Muscle of arm (tissue), 12 donors: Measurements from ENCODE around the gene VPS13A. TPM values are rescaled to one million over a fixed set of nuclear protein-coding genes. Genes with fewer than 3 reads are reported as not detected.
"Not testable (repeated sequence)": the region's sequence is repeated elsewhere in the genome, so short reads cannot be mapped to it uniquely, and the experiment has no call there.

ENCODE experiments used
- DNase-seq: peaks from one replicate; pipeline ENCODE4 v3.0.0-alpha.2; 2013
- polyA plus RNA-seq, 12 donors: library from polyadenylated mRNA; unstranded; fragments of 120-200 nt; gene quantifications; one replicate each; pipeline ENCODE4 v1.2.1, GENCODE V29; 2013; ENCODE audit not compliant: insufficient read length in 12 of 12

Gene VPS13A
- polyA plus RNA-seq, 12 donors = 14.4 to 34.5 (median 26.4) TPM; not detected in 1

DNA sequence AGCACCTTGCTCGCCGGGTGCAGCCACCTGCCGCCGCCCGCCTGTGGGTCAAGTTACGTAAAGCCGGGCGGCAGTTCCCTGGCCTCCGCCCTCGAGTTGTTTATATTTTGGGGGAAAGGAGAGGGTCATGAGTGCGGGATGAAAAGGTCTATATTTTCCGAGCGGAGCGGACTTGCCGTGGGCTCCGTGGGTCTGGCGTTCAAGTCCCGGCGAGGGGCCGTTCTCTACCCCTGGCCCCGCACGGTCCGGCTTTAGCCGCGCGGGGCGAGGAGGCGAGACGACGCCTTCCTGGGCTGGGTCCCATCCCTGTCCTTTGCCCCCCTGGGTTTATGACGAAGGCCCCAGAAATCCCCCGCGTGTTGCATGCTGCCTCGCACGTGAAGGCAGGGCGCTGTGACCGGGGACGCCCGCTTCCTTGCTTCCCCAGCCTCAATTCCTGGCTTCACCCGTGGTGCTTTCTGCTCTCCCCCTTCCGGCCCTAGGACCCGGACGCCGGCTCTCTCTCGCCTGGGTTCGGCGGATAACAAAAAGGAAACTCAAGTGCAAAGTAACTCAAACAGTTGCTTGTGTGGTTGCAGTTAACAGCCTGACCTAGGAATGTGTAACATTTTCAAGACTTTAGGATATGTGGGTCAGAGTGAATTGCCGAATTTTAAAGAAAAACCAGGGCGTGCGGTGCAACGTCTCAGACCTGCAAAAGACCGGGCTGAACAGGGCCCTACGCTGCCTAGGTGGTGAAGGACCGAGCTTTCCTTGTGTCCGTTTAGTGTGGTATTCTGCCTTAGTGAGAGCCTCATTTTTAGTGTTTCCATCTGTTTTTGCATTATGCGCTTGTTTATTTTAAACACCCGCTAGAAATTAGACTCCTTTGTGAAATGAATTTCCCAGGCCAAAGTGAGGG, 810 bp downstream of the VPS13A start:
- DNase-seq = peak; percentile 25

DNA sequence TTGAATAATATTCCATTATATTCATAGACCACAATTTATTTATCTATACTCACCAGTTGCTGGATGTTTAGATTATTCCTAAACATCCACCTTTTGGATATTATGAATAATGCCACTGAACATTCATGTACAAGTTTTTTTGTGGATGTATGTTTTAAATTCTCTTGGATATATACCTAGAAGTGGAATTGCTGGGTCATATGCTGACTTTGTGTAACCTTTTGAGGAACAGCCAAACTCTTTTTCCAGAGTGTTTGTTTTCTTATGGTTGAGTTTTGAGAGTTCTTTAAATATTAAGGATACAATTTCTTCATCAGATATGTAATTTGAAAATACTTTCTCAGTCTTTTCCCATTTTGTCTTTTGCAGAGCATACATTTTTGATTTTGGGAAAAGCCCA, 2.7 kb downstream of the VPS13A start:
- DNase-seq = no peak

DNA sequence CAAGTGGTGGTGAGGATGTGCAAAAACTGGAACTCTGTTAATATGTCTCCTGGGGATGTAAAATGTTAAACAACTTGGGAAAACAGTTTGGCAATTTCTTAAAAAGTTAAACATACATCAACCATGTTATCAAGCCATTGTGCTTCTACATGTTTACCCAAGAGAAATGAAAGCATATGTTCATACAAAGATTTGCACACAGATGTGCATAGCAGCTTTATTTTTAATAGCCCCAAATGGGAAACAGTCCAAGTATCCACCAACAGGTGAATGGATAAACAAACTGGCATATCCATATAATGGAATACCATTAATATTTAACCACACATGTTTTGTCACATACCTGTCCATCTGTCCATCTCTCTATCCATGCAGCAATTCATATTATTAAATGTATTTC, 6.2 kb downstream of the VPS13A start:
- DNase-seq = no peak

GRCh38 chr9:77188242-77188641, 10.9 kb downstream of the VPS13A start:
- DNase-seq = no peak

DNA sequence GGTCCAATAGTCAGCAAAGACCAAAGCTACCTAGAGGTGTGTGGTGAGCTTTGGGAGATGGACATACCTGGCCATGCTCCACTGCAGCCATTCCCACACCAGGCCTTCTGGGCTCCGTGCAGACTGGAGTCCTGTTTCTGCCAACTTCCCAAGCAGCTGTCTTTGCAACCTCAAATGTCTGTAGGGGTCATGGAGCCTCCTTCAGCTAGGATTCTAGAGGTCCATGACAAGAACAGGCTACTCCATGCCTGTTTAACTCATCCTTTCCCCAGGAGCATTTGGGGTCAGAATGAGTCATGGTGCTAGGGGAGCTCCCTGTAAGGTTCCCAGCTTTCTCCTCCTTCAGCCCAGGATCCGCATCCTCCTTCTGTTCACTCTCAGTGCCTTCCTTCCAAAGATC, 17.1 kb downstream of the VPS13A start:
- no peak for DNase-seq

DNA sequence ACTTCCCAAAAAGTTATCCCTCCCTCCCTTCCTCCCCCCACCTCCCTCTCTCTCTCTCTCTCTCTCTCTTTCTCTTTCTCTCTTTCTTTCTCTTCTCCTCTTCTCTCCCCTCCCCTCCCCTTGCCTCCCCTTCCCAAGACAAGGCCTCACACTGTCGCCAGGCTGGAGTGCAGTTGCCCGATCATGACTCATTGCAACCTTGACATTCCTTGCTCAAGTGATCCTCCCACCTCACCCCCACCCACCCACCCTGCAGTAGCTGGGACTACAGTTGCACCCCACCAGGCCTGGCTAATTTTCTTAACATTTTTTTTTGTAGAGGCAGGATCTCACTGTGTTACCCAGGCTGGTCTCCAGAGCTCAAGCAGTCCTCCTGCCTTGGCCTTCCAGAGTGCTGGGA, 32.8 kb downstream of the VPS13A start:
- no peak for DNase-seq

DNA sequence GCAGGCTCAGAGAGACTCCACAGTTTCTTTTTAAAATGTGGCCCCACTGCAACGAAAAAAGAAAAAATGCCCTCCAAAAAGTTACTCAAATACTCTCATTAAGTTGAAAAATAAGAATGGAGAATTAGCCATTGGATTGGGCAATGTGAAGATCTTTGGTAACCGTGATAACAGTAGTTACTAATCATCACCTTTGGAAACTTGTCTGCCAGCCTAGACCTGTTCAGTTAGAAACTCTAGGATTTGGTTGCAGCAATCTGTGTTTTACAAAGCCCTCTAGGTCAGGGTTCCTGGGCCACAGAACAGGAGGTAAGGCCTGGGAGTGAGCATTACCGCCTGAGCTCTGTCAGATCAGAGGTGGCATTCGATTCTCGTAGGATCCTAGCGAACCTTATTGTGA, 34.2 kb downstream of the VPS13A start:
- DNase-seq = no peak

DNA sequence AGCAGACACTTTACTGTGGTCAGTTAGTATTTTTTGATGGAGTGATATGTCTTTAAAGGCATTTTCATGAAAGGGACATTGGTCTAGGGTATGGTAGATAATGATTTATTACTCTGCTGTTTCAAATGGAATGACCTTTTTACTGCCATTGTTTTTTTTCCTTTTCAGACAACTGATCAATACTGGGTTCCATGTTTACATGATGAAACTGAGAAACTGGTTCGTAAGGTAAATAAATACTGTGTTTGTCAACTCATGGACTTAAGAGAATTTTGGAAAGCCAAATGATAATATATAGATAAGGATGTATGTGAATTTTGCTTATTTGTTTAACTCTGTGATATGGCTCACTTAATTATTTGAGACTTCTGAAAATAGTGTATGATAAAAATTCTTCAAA, 35.5 kb downstream of the VPS13A start:
- no peak for DNase-seq

DNA sequence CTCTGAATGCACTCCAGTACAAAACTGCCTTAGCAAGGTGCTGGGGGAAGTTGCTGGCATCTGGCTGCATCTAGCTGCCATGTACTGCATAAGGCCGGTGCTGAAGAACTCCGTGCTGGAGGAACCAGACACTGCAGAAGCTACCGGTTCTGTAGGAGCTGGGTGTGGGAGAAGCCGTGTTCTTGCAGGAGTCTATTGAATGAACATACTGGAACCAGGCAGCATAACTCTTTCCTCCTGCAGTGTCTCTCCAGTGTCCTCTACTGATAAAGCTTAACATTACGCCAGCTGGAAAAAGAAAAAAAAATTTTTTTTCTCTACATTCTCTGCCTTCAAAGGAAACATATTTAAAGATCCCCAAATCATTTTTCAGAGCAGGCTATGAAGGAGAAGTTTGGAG, 38.5 kb downstream of the VPS13A start:
- no peak for DNase-seq

DNA sequence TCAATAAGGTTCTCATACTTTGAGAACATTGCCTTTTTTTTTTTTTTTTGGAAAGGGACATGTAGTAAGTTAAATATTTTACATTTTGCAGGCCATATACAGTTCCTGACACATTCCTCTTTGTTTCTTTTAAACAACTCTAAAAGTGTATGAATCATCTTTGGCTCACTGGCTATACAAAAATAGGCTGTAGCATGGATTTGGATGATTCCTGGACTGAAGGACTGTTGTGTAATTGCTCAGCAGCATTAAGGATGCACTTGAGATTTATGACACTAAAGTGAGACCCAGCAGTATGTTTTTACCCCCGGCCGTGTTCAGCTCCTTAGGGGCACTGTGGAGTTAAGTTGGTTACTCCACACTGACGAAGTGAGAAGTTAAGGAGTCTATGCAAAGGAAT, 41.3 kb downstream of the VPS13A start:
- peak; percentile 1 for DNase-seq

DNA sequence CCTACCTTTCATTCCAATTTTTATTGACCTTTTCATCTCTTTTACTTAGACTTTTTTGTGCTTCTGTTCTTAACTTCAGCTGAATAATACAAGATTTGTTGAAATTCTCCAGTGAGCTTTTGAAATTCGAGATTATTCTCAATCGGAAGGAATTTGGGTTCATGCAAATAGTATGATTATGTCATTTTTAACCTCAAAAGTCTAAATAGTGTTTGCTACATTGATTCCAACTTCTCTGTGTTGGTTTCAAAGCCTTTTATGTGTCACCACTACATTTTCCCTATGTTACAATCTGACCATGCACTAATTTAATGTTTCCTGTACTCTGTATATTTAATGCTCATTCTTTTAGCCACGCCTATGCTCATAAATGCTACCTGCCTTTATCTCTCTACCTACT, 44.1 kb downstream of the VPS13A start:
- DNase-seq = no peak

GRCh38 chr9:77224746-77225312, 47.5 kb downstream of the VPS13A start:
- no peak for DNase-seq

DNA sequence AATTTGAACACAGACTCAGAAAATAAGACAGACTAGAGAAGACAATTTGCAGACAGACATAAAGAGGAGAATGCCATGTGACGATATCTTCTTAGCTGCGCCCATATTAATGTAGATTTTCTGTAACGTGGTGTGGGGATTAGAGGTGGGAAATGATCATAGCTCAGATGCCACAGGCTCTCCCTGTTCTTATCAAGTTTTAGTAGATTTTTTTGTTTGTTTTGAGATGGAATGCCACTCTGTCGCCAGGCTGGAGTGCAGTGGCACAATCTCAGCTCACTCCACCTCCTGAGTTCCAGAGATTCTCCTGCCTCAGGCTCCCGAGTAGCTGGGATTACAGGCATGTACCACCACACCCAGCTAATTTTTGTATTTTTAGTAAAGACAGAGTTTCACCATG, 59.4 kb downstream of the VPS13A start:
- no peak for DNase-seq

DNA sequence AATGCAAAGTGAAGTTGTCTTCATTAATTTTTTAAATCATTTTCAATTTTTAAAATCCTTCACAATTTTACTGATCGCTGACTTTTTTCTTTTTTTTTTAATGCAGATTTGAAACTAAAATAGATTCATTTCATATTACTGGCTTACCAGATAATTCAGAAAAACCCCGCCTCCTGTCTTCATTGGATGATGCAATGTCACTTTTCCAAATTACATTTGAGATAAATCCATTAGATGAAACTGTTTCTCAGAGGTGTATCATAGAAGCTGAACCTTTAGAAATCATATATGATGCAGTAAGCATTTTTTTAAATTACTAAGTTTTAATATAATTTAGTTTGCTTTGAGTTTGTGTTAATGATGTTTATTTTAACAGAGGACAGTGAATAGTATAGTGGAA, 60.6 kb downstream of the VPS13A start:
- DNase-seq = no peak

- no peak for DNase-seq
Observed at GRCh38 chr9:77251050-77251449, 73.7 kb downstream of the VPS13A start.

DNA sequence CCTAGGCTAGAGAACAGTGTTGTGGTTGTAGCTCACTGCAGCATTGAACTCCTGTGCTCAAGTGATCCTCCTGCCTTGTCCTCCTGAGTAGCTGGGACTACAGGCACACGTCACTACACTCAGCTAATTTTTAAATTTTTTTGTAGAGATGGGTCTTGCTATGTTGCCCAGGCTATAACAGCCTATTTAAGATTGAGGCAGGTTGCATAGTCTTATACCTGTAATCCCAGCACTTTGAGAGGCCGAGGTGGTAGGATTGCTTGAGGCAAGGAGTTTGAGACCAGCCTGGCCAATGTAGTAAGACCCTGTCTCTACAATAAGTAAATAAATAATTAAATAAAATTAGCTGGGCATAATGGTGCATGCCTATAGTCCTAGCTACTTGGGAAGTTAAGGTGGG, 79.9 kb downstream of the VPS13A start:
- no peak for DNase-seq

DNA sequence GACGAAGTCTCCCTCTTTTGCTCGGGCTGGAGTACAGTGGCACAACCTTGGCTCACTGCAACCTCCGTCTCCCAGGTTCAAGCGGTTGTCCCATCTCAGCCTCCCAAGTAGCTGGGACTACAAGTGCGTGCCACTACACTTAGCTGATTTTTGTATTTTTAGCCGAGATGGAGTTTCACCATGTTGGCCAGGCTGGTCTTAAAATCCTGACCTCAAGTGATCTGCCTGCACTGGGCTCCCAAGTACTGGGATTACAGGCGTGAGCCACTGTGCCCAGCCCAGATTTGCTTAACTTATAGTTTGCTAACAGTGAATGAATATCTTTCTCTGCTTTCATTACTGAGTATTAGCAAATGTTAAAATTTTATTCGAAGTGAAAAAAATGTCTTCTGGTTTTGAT, 84.3 kb downstream of the VPS13A start:
- DNase-seq = no peak

- DNase-seq = not testable (repeated sequence)
Observed at GRCh38 chr9:77267762-77268161, 90.4 kb downstream of the VPS13A start.

DNA sequence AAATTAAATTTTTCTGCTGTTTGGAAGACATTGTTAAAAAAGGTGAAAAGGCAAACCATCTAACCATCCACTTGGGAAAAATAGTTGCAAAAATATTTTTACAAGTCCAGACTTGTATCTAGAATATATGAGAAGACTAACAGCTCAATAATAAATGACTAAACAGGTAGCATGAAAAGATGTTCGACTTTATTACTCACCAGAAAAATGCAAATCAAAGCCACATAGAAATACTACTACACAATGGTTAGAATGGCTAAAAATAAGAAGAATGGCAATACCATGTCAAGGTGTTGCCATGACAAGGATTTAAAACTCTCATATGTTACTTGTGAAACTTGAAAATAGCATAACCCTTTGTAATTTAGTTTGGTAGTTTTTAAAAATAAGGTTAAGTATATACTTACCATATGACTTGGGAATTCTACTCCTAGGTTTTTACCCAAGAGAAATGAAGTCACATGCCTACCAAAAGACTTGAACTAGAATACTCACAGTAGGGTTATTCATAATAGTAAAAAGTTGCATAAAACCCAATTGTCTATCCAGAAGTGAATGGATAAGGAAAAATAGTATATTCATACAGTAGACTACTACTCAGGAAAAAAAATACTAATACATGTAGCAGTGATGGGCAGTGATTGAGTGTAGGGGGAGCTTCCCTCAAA, 93.8 kb downstream of the VPS13A start:
- no peak for DNase-seq

GRCh38 chr9:77276799-77277198, 99.5 kb downstream of the VPS13A start:
- DNase-seq = no peak

- DNase-seq = no peak
Observed at GRCh38 chr9:77277719-77278118, 100.4 kb downstream of the VPS13A start.

DNA sequence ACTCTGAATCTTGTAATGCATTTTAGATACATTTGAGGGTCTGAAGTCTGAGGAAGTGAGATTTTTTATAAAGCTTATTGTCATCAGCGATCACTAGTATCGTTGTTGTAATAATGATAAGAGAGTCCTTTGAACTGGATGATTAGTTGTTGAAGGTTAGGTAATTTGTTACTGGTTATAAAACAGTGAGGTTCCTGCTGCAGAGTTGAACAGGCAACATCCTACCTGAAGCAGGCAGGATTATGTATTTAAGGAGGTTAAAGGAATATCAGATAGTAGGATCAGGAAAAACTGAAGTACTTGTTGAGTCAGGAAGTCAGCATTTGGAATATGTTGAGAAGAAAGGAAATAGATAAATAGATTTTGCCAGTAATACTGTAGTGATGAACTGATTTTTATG, 106.7 kb downstream of the VPS13A start:
- no peak for DNase-seq

DNA sequence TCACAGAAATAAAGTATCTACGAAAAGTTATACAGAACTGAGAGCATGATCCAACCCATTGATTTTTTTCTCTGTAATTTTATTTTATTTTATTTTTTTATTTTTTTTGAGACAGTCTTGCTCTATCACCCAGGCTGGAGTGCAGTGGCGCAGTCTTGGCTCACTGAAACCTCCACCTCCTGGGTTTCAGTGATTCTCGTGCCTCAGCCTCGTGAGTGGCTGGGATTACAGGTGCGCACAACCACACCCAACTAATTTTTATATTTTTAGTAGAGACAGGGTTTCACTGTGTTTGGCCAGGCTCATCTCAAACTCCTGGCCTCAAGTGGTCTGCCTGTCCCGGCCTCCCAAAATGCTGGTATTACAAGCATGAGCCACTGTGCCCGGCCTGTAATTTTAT, 107.3 kb downstream of the VPS13A start:
- no peak for DNase-seq
